Activated CD8-positive, alpha-beta memory T cell treated with anti-CD3 and anti-CD28 coated beads for 36 hours (primary cell): ENCODE data around the gene DISP2. TPM values are rescaled to one million over a fixed set of nuclear protein-coding genes. Genes with fewer than 3 reads are reported as not detected.

Source experiments
- CTCF ChIA-PET: fragments of 350-600 bp; sonication (Branson Sonifier 250); formaldehyde crosslinking; loops from one replicate; lab custom pipeline; 2021; ENCODE audit warnings: antibody characterized with exemption; lab: Charles Lee
- POLR2A ChIA-PET: fragments of 350-600 bp; sonication (Branson Sonifier 250); formaldehyde crosslinking; loops from one replicate; lab custom pipeline; 2021; ENCODE audit warnings: antibody characterized with exemption; lab: Charles Lee
- total RNA-seq, 2 experiments: library from RNA; stranded (reverse); gene quantifications; one replicate each; pipeline ENCODE4 v1.2.3, GENCODE V29; 2021

Gene DISP2
- total RNA-seq, 2 experiments from 2014 or later = 0.15 to 0.36 TPM

GRCh38 chr15:40416056-40416455 is 58.0 kb downstream of the DISP2 start:
- CTCF ChIA-PET = no interaction called here
- POLR2A ChIA-PET = no interaction called here

- POLR2A ChIA-PET = interaction anchor here (1.3 kb wide), 1 partner anchor 50 kb away, joined by 7 read pairs; no protein-coding TSS in a partner anchor
- CTCF ChIA-PET = interaction anchor here (1.3 to 2.1 kb wide), 3 partner anchors 74 to 80 kb away, joined by 6 to 8 read pairs (median 8); no protein-coding TSS in a partner anchor
Measured at GRCh38 chr15:40418126-40418525, 60.1 kb downstream of the DISP2 start.

GRCh38 chr15:40420071-40420713 is 62.2 kb downstream of the DISP2 start:
- CTCF ChIA-PET = interaction anchor here (0.8 to 4.3 kb wide), 9 partner anchors 15 to 141 kb away, joined by 3 to 31 read pairs (median 5); partner anchors contain the start of gene KNSTRN
- POLR2A ChIA-PET = interaction anchor here (1.8 kb wide), 1 partner anchor 76 kb away, joined by 4 read pairs; no protein-coding TSS in a partner anchor

GRCh38 chr15:40420793-40421192 is 62.8 kb downstream of the DISP2 start:
- ChIA-PET CTCF (interaction anchor here (0.8 to 4.3 kb wide), 10 partner anchors 16 to 142 kb away, joined by 3 to 31 read pairs (median 6); partner anchors contain the start of genes CCDC9B and KNSTRN), POLR2A (interaction anchor here (1.8 kb wide), 1 partner anchor 76 kb away, joined by 4 read pairs; no protein-coding TSS in a partner anchor)

GRCh38 chr15:40421246-40422157 is 63.5 kb downstream of the DISP2 start:
- ChIA-PET POLR2A (interaction anchor here (0.6 to 1.8 kb wide), 2 partner anchors 77 to 104 kb away, joined by 3 to 4 read pairs; no protein-coding TSS in a partner anchor), CTCF (interaction anchor here (0.5 to 4.8 kb wide), 30 partner anchors 10 to 805 kb away, joined by 3 to 63 read pairs (median 4); partner anchors contain the start of genes CCDC9B, INAFM2, KNSTRN and PLCB2)

- CTCF ChIA-PET = interaction anchor here (0.6 to 4.8 kb wide), 5 partner anchors 80 to 1796 kb away, joined by 3 to 63 read pairs (median 4); no protein-coding TSS in a partner anchor
Measured at GRCh38 chr15:40424483-40425115, 66.6 kb downstream of the DISP2 start.

GRCh38 chr15:40425681-40426080 is 67.7 kb downstream of the DISP2 start:
- ChIA-PET POLR2A (interaction anchor here (0.5 kb wide), 1 partner anchor 25 kb away, joined by 3 read pairs; no protein-coding TSS in a partner anchor), CTCF (interaction anchor here (0.9 to 4.8 kb wide), 2 partner anchors 81 to 151 kb away, joined by 3 to 63 read pairs; no protein-coding TSS in a partner anchor)

More at GRCh38 chr15:40424483-40425115, 66.6 kb downstream of the DISP2 start:
- POLR2A ChIA-PET = no interaction called here

GRCh38 chr15:40427188-40427587 is 69.2 kb downstream of the DISP2 start:
- ChIA-PET CTCF (no interaction called here), POLR2A (no interaction called here)

GRCh38 chr15:40428185-40428584 is 70.2 kb downstream of the DISP2 start:
- CTCF ChIA-PET = no interaction called here
- POLR2A ChIA-PET = no interaction called here

Other genes with a start within 250 kb of the DISP2 start
- gene BMF, start 249.3 kb upstream of the DISP2 start, total RNA-seq = 1 to 10 TPM; 7.7 to 8.4 TPM
- 10 to 100 TPM; 57.1 to 65.4 TPM for gene BUB1B, start 197.2 kb upstream of the DISP2 start, total RNA-seq
- gene PAK6, start 119.2 kb upstream of the DISP2 start, total RNA-seq = 1 to 10 TPM; 2.1 to 2.3 TPM
- under 1 TPM in 1 of 2 experiments, not detected in 1; 0.17 TPM for gene ANKRD63, start 75.2 kb upstream of the DISP2 start, total RNA-seq
- gene PLCB2, start 50.3 kb upstream of the DISP2 start, total RNA-seq = 10 to 100 TPM; 52.3 to 53.3 TPM
- 10 to 100 TPM; 15.4 to 19.3 TPM for gene INAFM2, start 34.5 kb upstream of the DISP2 start, total RNA-seq
- gene CCDC9B, start 17.3 kb upstream of the DISP2 start, total RNA-seq = under 1 TPM; 0.17 to 0.34 TPM
- gene PHGR1, start 7.2 kb upstream of the DISP2 start, total RNA-seq = not detected
- 10 to 100 TPM; 50.1 to 60.9 TPM for gene KNSTRN, start 24.5 kb downstream of the DISP2 start, total RNA-seq
- 10 to 100 TPM; 68.8 to 72.3 TPM for gene IVD, start 47.6 kb downstream of the DISP2 start, total RNA-seq
- gene BAHD1, start 82.7 kb downstream of the DISP2 start, total RNA-seq = 10 to 100 TPM; 23.0 to 23.5 TPM
- gene CHST14, start 112.8 kb downstream of the DISP2 start, total RNA-seq = 10 to 100 TPM; 11.2 to 11.7 TPM
- gene CCDC32, start 206.8 kb downstream of the DISP2 start, total RNA-seq = 10 to 100 TPM; 29.4 to 33.5 TPM
- gene RPUSD2, start 211.1 kb downstream of the DISP2 start, total RNA-seq = 10 to 100 TPM; 23.8 to 24.4 TPM
- gene KNL1, start 236.0 kb downstream of the DISP2 start, total RNA-seq = 10 to 100 TPM; 22.1 to 22.5 TPM